GM23338 (cell line): Measurements from ENCODE around the gene OVAAL. TPM values are rescaled to one million over a fixed set of nuclear protein-coding genes. Genes with fewer than 3 reads are reported as not detected.

Experiments
- ATAC-seq: fragments of 200-7000 bp; cut with Tn5 transposase; 3 replicates; pipeline ENCODE4 v1.9.1; 2020
- DNase-seq: peaks from one replicate; pipeline ENCODE4 v3.0.0-alpha.2; 2015; ENCODE audit warnings: low spot score
- H2AFZ ChIP-seq: fragments of 200-600 bp; sonication (generic); 2 replicates; pipeline ENCODE4 v1.8.0; 2016; ENCODE audit warnings: antibody characterized with exemption, mild to moderate bottlenecking, moderate library complexity
- H3F3A ChIP-seq: fragments of 200-600 bp; sonication (generic); replicated peaks from 2 replicates; pipeline ENCODE4 v1.8.0; 2017; ENCODE audit warnings: antibody characterized with exemption, mixed run types, low read depth
- H3K27ac ChIP-seq: fragments of 200-600 bp; sonication (generic); 2 replicates; pipeline ENCODE4 v1.6.1; 2016; ENCODE audit warnings: low read depth
- H3K27me3 ChIP-seq: fragments of 200-600 bp; sonication (generic); 2 replicates; pipeline ENCODE4 v1.8.0; 2016; ENCODE audit warnings: mild to moderate bottlenecking, mixed run types, moderate library complexity; ENCODE audit not compliant: insufficient read depth
- H3K36me3 ChIP-seq: fragments of 200-600 bp; sonication (generic); 2 replicates; pipeline ENCODE4 v1.8.0; 2016; ENCODE audit warnings: mild to moderate bottlenecking; ENCODE audit not compliant: insufficient read depth
- H3K4me1 ChIP-seq: fragments of 200-600 bp; sonication (generic); 2 replicates; pipeline ENCODE4 v1.8.0; 2016; ENCODE audit warnings: mild to moderate bottlenecking, moderate library complexity; ENCODE audit not compliant: insufficient read depth
- H3K4me2 ChIP-seq: fragments of 200-600 bp; sonication (generic); 2 replicates; pipeline ENCODE4 v1.7.1; 2017; ENCODE audit warnings: mixed run types
- H3K4me3 ChIP-seq: fragments of 200-600 bp; sonication (generic); 2 replicates; pipeline ENCODE4 v1.6.1; 2016; ENCODE audit warnings: mixed run types
- H3K79me2 ChIP-seq: fragments of 200-600 bp; sonication (generic); replicated peaks from 2 replicates; pipeline ENCODE4 v1.8.0; 2017; ENCODE audit warnings: mild to moderate bottlenecking; ENCODE audit not compliant: insufficient read depth
- H3K9me2 ChIP-seq: fragments of 200-600 bp; sonication (generic); 2 replicates; pipeline ENCODE4 v1.8.0; 2017; ENCODE audit not compliant: insufficient read depth
- H4K20me1 ChIP-seq: fragments of 200-600 bp; sonication (generic); replicated peaks from 2 replicates; pipeline ENCODE4 v1.8.0; 2017; ENCODE audit warnings: mild to moderate bottlenecking; ENCODE audit not compliant: insufficient read depth
- H3K27ac Mint-ChIP-seq: 2 replicates; pipeline ENCODE4 v1.8.0; 2020; ENCODE audit warnings: inconsistent platforms, mild to moderate bottlenecking, moderate library complexity, mixed read lengths
- H3K27me3 Mint-ChIP-seq: 3 replicates; pipeline ENCODE4 v1.8.0; 2022; ENCODE audit warnings: low read depth, mild to moderate bottlenecking, moderate library complexity, mixed read lengths, inconsistent platforms; ENCODE audit not compliant: insufficient read depth, poor library complexity
- H3K36me3 Mint-ChIP-seq: 3 replicates; pipeline ENCODE4 v1.8.0; 2021; ENCODE audit warnings: low read depth, mild to moderate bottlenecking, inconsistent platforms, moderate library complexity, mixed read lengths
- H3K4me1 Mint-ChIP-seq: 3 replicates; pipeline ENCODE4 v1.8.0; 2020; ENCODE audit warnings: mild to moderate bottlenecking, inconsistent platforms, mixed read lengths
- H3K4me3 Mint-ChIP-seq: 3 replicates; pipeline ENCODE4 v1.8.0; 2021; ENCODE audit warnings: moderate library complexity, mild to moderate bottlenecking, inconsistent platforms, mixed read lengths
- H3K9me3 Mint-ChIP-seq: 3 replicates; pipeline ENCODE4 v1.8.0; 2020; ENCODE audit warnings: moderate library complexity, mild to moderate bottlenecking, inconsistent platforms, mixed read lengths
- JUNB ChIP-seq: IDR thresholded peaks from one replicate; pipeline ENCODE4 v1.6.1; 2016; ENCODE audit warnings: antibody characterized with exemption; ENCODE audit not compliant: unreplicated experiment
- POLR2AphosphoS5 ChIP-seq: IDR thresholded peaks from 2 replicates; pipeline ENCODE4 v1.6.1; 2016; ENCODE audit warnings: antibody characterized with exemption, low read depth
- STAT1 ChIP-seq: IDR thresholded peaks from one replicate; pipeline ENCODE4 v1.6.1; 2016; ENCODE audit warnings: antibody characterized with exemption; ENCODE audit not compliant: unreplicated experiment
- polyA plus RNA-seq: library from polyadenylated mRNA; unstranded; fragments of >200 nt; fragmentation: Nextera tagmentation; extraction: Ambion mirVana; gene quantifications from 2 replicates; pipeline ENCODE4 v1.2.1, GENCODE V29; 2016
- total RNA-seq: library from RNA; depleted of rRNA; stranded (reverse); fragments of >200 nt; shearing (Covaris generic); gene quantifications from 2 replicates; pipeline ENCODE4 v1.2.3, GENCODE V29; 2014
- TF ChIP-seq, protein P1 (sequence below): fragments of 250-450 bp; sonication (Bioruptor Pico); IDR thresholded peaks from 2 replicates; pipeline ENCODE4 v1.5.0; 2020; ENCODE audit warnings: mild to moderate bottlenecking, moderate library complexity
- TF ChIP-seq, protein P2 (sequence below): IDR thresholded peaks from one replicate; pipeline ENCODE4 v1.6.1; 2018; ENCODE audit warnings: antibody characterized with exemption; ENCODE audit not compliant: unreplicated experiment

OVAAL gene
- total and polyA plus RNA-seq, 2 experiments from 2014 or later: not detected

DNA sequence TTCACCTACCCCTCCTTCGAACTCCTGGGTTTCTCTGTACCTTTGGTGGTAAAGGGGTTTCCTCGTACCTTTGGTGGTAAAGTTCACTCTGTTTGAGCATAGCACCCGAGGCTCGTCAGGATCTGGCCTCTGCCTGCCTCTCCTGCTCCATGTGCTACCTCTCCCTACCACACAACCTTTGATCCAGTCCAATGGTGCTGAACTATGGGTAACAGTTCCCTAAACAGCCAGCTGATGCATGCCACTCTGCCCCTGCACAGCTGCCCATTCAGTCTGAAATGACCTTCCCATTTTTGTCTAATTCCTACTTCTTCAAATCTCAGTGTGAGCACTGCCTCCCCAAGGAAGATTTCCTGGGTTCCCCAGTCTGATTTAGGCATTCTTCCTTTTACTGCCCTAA is 14.0 kb downstream of the OVAAL start:
- Histone ChIP-seq H2AFZ (no peak overlapping the region), H3K36me3 (no peaks in the 10 kb centered on the region), H3K79me2 (no peaks in the 10 kb centered on the region), H3K4me1 (no peaks in the 10 kb centered on the region), H3K27me3 (no peaks in the 10 kb centered on the region), H3K4me2 (no peak overlapping the region), H3K4me3 (no peak overlapping the region), H4K20me1 (no peaks in the 10 kb centered on the region), H3K27ac (no peak overlapping the region), H3K9me2 (peaks cover 7% of the 10 kb centered on the region; the same call in 1 of the 2 replicates), H3F3A (no peaks in the 10 kb centered on the region)
- ATAC-seq (no peak; the same call in 2 of the 3 replicates), DNase-seq (no peak)
- no peaks in the 10 kb centered on the region for H3K27me3 Mint-ChIP-seq
- no peak for TF ChIP-seq POLR2AphosphoS5
- TF ChIP-seq, protein P1, sequence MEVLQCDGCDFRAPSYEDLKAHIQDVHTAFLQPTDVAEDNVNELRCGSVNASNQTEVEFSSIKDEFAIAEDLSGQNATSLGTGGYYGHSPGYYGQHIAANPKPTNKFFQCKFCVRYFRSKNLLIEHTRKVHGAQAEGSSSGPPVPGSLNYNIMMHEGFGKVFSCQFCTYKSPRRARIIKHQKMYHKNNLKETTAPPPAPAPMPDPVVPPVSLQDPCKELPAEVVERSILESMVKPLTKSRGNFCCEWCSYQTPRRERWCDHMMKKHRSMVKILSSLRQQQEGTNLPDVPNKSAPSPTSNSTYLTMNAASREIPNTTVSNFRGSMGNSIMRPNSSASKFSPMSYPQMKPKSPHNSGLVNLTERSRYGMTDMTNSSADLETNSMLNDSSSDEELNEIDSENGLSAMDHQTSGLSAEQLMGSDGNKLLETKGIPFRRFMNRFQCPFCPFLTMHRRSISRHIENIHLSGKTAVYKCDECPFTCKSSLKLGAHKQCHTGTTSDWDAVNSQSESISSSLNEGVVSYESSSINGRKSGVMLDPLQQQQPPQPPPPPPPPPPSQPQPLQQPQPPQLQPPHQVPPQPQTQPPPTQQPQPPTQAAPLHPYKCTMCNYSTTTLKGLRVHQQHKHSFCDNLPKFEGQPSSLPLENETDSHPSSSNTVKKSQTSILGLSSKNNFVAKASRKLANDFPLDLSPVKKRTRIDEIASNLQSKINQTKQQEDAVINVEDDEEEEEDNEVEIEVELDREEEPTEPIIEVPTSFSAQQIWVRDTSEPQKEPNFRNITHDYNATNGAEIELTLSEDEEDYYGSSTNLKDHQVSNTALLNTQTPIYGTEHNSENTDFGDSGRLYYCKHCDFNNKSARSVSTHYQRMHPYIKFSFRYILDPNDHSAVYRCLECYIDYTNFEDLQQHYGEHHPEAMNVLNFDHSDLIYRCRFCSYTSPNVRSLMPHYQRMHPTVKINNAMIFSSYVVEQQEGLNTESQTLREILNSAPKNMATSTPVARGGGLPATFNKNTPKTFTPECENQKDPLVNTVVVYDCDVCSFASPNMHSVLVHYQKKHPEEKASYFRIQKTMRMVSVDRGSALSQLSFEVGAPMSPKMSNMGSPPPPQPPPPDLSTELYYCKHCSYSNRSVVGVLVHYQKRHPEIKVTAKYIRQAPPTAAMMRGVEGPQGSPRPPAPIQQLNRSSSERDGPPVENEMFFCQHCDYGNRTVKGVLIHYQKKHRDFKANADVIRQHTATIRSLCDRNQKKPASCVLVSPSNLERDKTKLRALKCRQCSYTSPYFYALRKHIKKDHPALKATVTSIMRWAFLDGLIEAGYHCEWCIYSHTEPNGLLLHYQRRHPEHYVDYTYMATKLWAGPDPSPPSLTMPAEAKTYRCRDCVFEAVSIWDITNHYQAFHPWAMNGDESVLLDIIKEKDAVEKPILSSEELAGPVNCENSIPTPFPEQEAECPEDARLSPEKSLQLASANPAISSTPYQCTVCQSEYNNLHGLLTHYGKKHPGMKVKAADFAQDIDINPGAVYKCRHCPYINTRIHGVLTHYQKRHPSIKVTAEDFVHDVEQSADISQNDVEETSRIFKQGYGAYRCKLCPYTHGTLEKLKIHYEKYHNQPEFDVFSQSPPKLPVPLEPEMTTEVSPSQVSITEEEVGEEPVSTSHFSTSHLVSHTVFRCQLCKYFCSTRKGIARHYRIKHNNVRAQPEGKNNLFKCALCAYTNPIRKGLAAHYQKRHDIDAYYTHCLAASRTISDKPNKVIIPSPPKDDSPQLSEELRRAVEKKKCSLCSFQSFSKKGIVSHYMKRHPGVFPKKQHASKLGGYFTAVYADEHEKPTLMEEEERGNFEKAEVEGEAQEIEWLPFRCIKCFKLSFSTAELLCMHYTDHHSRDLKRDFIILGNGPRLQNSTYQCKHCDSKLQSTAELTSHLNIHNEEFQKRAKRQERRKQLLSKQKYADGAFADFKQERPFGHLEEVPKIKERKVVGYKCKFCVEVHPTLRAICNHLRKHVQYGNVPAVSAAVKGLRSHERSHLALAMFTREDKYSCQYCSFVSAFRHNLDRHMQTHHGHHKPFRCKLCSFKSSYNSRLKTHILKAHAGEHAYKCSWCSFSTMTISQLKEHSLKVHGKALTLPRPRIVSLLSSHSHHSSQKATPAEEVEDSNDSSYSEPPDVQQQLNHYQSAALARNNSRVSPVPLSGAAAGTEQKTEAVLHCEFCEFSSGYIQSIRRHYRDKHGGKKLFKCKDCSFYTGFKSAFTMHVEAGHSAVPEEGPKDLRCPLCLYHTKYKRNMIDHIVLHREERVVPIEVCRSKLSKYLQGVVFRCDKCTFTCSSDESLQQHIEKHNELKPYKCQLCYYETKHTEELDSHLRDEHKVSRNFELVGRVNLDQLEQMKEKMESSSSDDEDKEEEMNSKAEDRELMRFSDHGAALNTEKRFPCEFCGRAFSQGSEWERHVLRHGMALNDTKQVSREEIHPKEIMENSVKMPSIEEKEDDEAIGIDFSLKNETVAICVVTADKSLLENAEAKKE (CRISPR knock-in tag): no peak
- no peak for TF ChIP-seq STAT1
- no peak for TF ChIP-seq JUNB
- H3K4me1 Mint-ChIP-seq: no peaks in the 10 kb centered on the region
- no peak overlapping the region for H3K4me3 Mint-ChIP-seq
- H3K27ac Mint-ChIP-seq: no peak overlapping the region
- H3K36me3 Mint-ChIP-seq: no peaks in the 10 kb centered on the region
- no peaks in the 10 kb centered on the region for H3K9me3 Mint-ChIP-seq

DNA sequence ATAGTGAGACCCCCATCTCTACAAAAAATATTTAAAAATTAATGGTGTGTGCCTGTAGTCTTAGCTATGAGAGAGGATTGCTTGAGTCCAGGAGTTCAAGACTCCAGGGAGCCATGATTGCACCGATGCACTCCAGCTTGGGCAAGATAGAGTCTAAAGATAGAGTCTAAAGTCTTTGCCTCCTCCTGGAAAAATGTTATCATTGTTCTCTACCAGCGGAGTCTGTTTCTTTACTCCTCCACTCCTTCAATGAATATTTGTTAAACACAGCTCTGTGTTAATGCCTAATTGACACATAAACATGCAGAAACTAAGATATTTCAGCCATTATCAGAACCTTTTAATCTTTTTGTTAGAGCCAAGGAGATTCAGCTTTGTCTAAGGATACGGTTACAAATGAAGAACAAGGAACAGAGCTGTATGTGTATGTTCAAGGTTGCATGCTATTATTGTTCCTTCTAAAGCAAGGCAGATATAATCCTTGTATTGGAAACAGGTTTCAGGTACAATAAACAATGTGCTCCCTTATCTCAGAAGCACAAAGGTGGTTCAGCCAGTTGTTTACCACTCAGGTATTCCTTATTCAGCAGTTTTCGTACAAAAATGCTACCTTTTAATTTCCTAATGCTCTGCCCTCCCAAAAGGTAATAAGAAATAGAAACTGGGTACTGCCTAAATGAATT is 15.4 kb downstream of the OVAAL start:
- H3K27me3 Mint-ChIP-seq: no peaks in the 10 kb centered on the region

More for the DNA sequence above, 15.4 kb downstream of the OVAAL start:
- H3K4me1 ChIP-seq: no peaks in the 10 kb centered on the region
- no peak overlapping the region for H3K4me2 ChIP-seq
- Mint-ChIP-seq H3K4me3 (no peak overlapping the region), H3K36me3 (no peaks in the 10 kb centered on the region), H3K27ac (no peak overlapping the region), H3K4me1 (no peaks in the 10 kb centered on the region), H3K9me3 (no peaks in the 10 kb centered on the region)
- no peaks in the 10 kb centered on the region for H3F3A ChIP-seq
- no peak overlapping the region; the same call in 1 of the 2 replicates for H2AFZ ChIP-seq
- ATAC-seq: no peak
- no peak overlapping the region for H3K27ac ChIP-seq
- peaks cover 7% of the 10 kb centered on the region; the same call in 1 of the 2 replicates for H3K9me2 ChIP-seq
- no peak for DNase-seq
- no peaks in the 10 kb centered on the region for H3K27me3 ChIP-seq
- H3K36me3 ChIP-seq: no peaks in the 10 kb centered on the region
- H3K79me2 ChIP-seq: no peaks in the 10 kb centered on the region
- TF ChIP-seq, protein P2, sequence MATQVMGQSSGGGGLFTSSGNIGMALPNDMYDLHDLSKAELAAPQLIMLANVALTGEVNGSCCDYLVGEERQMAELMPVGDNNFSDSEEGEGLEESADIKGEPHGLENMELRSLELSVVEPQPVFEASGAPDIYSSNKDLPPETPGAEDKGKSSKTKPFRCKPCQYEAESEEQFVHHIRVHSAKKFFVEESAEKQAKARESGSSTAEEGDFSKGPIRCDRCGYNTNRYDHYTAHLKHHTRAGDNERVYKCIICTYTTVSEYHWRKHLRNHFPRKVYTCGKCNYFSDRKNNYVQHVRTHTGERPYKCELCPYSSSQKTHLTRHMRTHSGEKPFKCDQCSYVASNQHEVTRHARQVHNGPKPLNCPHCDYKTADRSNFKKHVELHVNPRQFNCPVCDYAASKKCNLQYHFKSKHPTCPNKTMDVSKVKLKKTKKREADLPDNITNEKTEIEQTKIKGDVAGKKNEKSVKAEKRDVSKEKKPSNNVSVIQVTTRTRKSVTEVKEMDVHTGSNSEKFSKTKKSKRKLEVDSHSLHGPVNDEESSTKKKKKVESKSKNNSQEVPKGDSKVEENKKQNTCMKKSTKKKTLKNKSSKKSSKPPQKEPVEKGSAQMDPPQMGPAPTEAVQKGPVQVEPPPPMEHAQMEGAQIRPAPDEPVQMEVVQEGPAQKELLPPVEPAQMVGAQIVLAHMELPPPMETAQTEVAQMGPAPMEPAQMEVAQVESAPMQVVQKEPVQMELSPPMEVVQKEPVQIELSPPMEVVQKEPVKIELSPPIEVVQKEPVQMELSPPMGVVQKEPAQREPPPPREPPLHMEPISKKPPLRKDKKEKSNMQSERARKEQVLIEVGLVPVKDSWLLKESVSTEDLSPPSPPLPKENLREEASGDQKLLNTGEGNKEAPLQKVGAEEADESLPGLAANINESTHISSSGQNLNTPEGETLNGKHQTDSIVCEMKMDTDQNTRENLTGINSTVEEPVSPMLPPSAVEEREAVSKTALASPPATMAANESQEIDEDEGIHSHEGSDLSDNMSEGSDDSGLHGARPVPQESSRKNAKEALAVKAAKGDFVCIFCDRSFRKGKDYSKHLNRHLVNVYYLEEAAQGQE: no peak
- H4K20me1 ChIP-seq: no peaks in the 10 kb centered on the region
- no peak overlapping the region for H3K4me3 ChIP-seq
